Activated naive CD4-positive, alpha-beta T cell treated with anti-CD3 and anti-CD28 coated beads, Interleukin-2, amount 50 U/mL, for 24 hours (primary cell): ENCODE data around the gene SLC12A9.
A peak's percentile ranks its signal among the peaks of the same experiment; 100 is the strongest.

Experiments
- H3K27ac Mint-ChIP-seq: one replicate; pipeline ENCODE4 v1.8.0; 2021; ENCODE audit warnings: mild to moderate bottlenecking, mixed read lengths
- H3K27me3 Mint-ChIP-seq: one replicate; pipeline ENCODE4 v1.8.0; 2021; ENCODE audit warnings: mixed read lengths
- H3K36me3 Mint-ChIP-seq: one replicate; pipeline ENCODE4 v1.8.0; 2021; ENCODE audit warnings: mixed read lengths
- H3K4me1 Mint-ChIP-seq: one replicate; pipeline ENCODE4 v1.8.0; 2021; ENCODE audit warnings: mixed read lengths
- H3K4me3 Mint-ChIP-seq: one replicate; pipeline ENCODE4 v1.8.0; 2021; ENCODE audit warnings: mild to moderate bottlenecking, mixed read lengths
- H3K9me3 Mint-ChIP-seq: one replicate; pipeline ENCODE4 v1.8.0; 2021; ENCODE audit warnings: mixed read lengths

SLC12A9 gene

GRCh38 chr7:100882785-100883526 is 30.4 kb downstream of the SLC12A9 start:
- peaks cover 42% of the 10 kb centered on the region for H3K4me1 Mint-ChIP-seq
- no peak overlapping the region for H3K4me3 Mint-ChIP-seq
- no peaks in the 10 kb centered on the region for H3K9me3 Mint-ChIP-seq
- peaks cover 37% of the 10 kb centered on the region for H3K36me3 Mint-ChIP-seq
- no peaks in the 10 kb centered on the region for H3K27me3 Mint-ChIP-seq
- peak overlapping the region; percentile 2 for H3K27ac Mint-ChIP-seq

- Mint-ChIP-seq H3K36me3 (peaks cover 38% of the 10 kb centered on the region), H3K27ac (no peak overlapping the region), H3K9me3 (no peaks in the 10 kb centered on the region), H3K4me1 (peaks cover 32% of the 10 kb centered on the region), H3K4me3 (no peak overlapping the region), H3K27me3 (no peaks in the 10 kb centered on the region)
These were observed 32.4 kb downstream of the SLC12A9 start for GRCh38 chr7:100884736-100885439.

GRCh38 chr7:100885440-100886141 is 33.1 kb downstream of the SLC12A9 start:
- peak overlapping the region; percentile 8 for H3K4me3 Mint-ChIP-seq

GRCh38 chr7:100886142-100886935 is 33.8 kb downstream of the SLC12A9 start:
- Mint-ChIP-seq H3K36me3 (peaks cover 34% of the 10 kb centered on the region), H3K4me3 (peak overlapping the region; percentile 47), H3K9me3 (no peaks in the 10 kb centered on the region), H3K27me3 (peaks cover under 1% of the 10 kb centered on the region), H3K4me1 (peaks cover 33% of the 10 kb centered on the region), H3K27ac (no peak overlapping the region)

More at GRCh38 chr7:100885440-100886141, 33.1 kb downstream of the SLC12A9 start:
- Mint-ChIP-seq H3K36me3 (peaks cover 36% of the 10 kb centered on the region), H3K9me3 (no peaks in the 10 kb centered on the region), H3K27ac (peak overlapping the region; percentile 55), H3K27me3 (no peaks in the 10 kb centered on the region), H3K4me1 (peaks cover 32% of the 10 kb centered on the region)

GRCh38 chr7:100886936-100887515 is 34.5 kb downstream of the SLC12A9 start:
- Mint-ChIP-seq H3K27ac (peak overlapping the region; percentile 93), H3K9me3 (no peaks in the 10 kb centered on the region), H3K4me3 (peak overlapping the region; percentile 89), H3K4me1 (peaks cover 37% of the 10 kb centered on the region), H3K36me3 (peaks cover 34% of the 10 kb centered on the region), H3K27me3 (peaks cover 6% of the 10 kb centered on the region)

- Mint-ChIP-seq H3K4me1 (peaks cover 37% of the 10 kb centered on the region), H3K4me3 (peak overlapping the region; percentile 89), H3K27me3 (peaks cover 11% of the 10 kb centered on the region), H3K9me3 (no peaks in the 10 kb centered on the region), H3K27ac (peak overlapping the region; percentile 93), H3K36me3 (peaks cover 34% of the 10 kb centered on the region)
These were observed 35.2 kb downstream of the SLC12A9 start for GRCh38 chr7:100887516-100888290.

GRCh38 chr7:100888291-100888987 is 35.9 kb downstream of the SLC12A9 start:
- peak overlapping the region; percentile 93 for H3K27ac Mint-ChIP-seq
- H3K36me3 Mint-ChIP-seq = peaks cover 29% of the 10 kb centered on the region
- H3K9me3 Mint-ChIP-seq = no peaks in the 10 kb centered on the region
- peaks cover 37% of the 10 kb centered on the region for H3K4me1 Mint-ChIP-seq
- H3K27me3 Mint-ChIP-seq = peaks cover 14% of the 10 kb centered on the region
- peak overlapping the region; percentile 89 for H3K4me3 Mint-ChIP-seq

GRCh38 chr7:100888988-100889750 is 36.7 kb downstream of the SLC12A9 start, which contains the start of gene UFSP1:
TSS of gene UFSP1 (minus strand) at chr7:100889715. CDS start at chr7:100889271, 444 bp downstream.
- Mint-ChIP-seq H3K27ac (peak within 1 kb of the TSS; percentile 93), H3K36me3 (peaks cover 29% of the 10 kb centered on the region), H3K27me3 (peaks cover 15% of the 10 kb centered on the region), H3K4me1 (peaks cover 37% of the 10 kb centered on the region), H3K9me3 (no peaks in the 10 kb centered on the region), H3K4me3 (peak within 1 kb of the TSS; percentile 89)

- H3K4me1 Mint-ChIP-seq = peaks cover 38% of the 10 kb centered on the region
- H3K36me3 Mint-ChIP-seq = peaks cover 20% of the 10 kb centered on the region
- H3K27ac Mint-ChIP-seq = no peak overlapping the region
- H3K9me3 Mint-ChIP-seq = no peaks in the 10 kb centered on the region
- H3K27me3 Mint-ChIP-seq = peaks cover 16% of the 10 kb centered on the region
- H3K4me3 Mint-ChIP-seq = peak overlapping the region; percentile 89
These were observed 38.4 kb downstream of the SLC12A9 start for GRCh38 chr7:100890653-100891567.

GRCh38 chr7:100891568-100892247 is 39.2 kb downstream of the SLC12A9 start:
- peaks cover 13% of the 10 kb centered on the region for H3K36me3 Mint-ChIP-seq
- H3K4me3 Mint-ChIP-seq = peak overlapping the region; percentile 83
- H3K27me3 Mint-ChIP-seq = peaks cover 21% of the 10 kb centered on the region
- no peaks in the 10 kb centered on the region for H3K9me3 Mint-ChIP-seq
- H3K4me1 Mint-ChIP-seq = peaks cover 40% of the 10 kb centered on the region
- peak overlapping the region; percentile 77 for H3K27ac Mint-ChIP-seq

- H3K4me1 Mint-ChIP-seq = peaks cover 31% of the 10 kb centered on the region
- peaks cover 5% of the 10 kb centered on the region for H3K36me3 Mint-ChIP-seq
- peaks cover 24% of the 10 kb centered on the region for H3K27me3 Mint-ChIP-seq
- no peak overlapping the region for H3K4me3 Mint-ChIP-seq
- H3K9me3 Mint-ChIP-seq = no peaks in the 10 kb centered on the region
- H3K27ac Mint-ChIP-seq = no peak overlapping the region
These were observed 40.1 kb downstream of the SLC12A9 start for GRCh38 chr7:100892364-100893317.
